Parathyroid adenoma (tissue), 2 donors: ENCODE results near the gene RAPGEF4.
"Not testable (repeated sequence)": the region's sequence is repeated elsewhere in the genome, so short reads cannot be mapped to it uniquely, and the experiment has no call there.

Experiments
- H2AFZ ChIP-seq: fragments of 300-600 bp; sonication (generic); one replicate; pipeline ENCODE4 v1.7.0; 2017; ENCODE audit warnings: antibody characterized with exemption, mild to moderate bottlenecking
- H3K27ac ChIP-seq: fragments of 300-600 bp; sonication (generic); one replicate; pipeline ENCODE4 v1.7.0; 2017
- H3K27me3 ChIP-seq: fragments of 300-600 bp; sonication (generic); one replicate; pipeline ENCODE4 v1.7.0; 2017; ENCODE audit warnings: low read length; ENCODE audit not compliant: control insufficient read depth, insufficient read depth
- H3K36me3 ChIP-seq: fragments of 300-600 bp; sonication (generic); one replicate; pipeline ENCODE4 v1.7.0; 2017; ENCODE audit warnings: low read length; ENCODE audit not compliant: control insufficient read depth, insufficient read depth
- H3K4me1 ChIP-seq: fragments of 300-600 bp; sonication (generic); one replicate; pipeline ENCODE4 v1.7.0; 2017; ENCODE audit warnings: control low read depth
- H3K4me2 ChIP-seq: fragments of 300-600 bp; sonication (generic); one replicate; pipeline ENCODE4 v1.7.0; 2017; ENCODE audit warnings: low read length
- H3K4me3 ChIP-seq: fragments of 300-600 bp; sonication (generic); one replicate; pipeline ENCODE4 v1.7.0; 2017; ENCODE audit warnings: low read depth, low read length
- H3K79me2 ChIP-seq: fragments of 300-600 bp; sonication (generic); one replicate; pipeline ENCODE4 v1.7.0; 2017; ENCODE audit warnings: control low read depth
- H3K9ac ChIP-seq: fragments of 300-600 bp; sonication (generic); one replicate; pipeline ENCODE4 v1.7.0; 2017; ENCODE audit warnings: mild to moderate bottlenecking
- H3K9me3 ChIP-seq: fragments of 300-600 bp; sonication (generic); one replicate; pipeline ENCODE4 v1.7.0; 2017; ENCODE audit warnings: low read length; ENCODE audit not compliant: control insufficient read depth
- TF ChIP-seq, protein P1 (sequence below): fragments of 300-600 bp; sonication (generic); IDR thresholded peaks from one replicate; pipeline ENCODE4 v1.7.0; 2017; ENCODE audit warnings: antibody characterized with exemption, mild to moderate bottlenecking
- donor health status: primary hyperparathyroidism.

The RAPGEF4 gene

GRCh38 chr2:173037245-173038120, 301.8 kb downstream of the RAPGEF4 start:
- no peaks in the 10 kb centered on the region for H3K4me1 ChIP-seq
- H3K27me3 ChIP-seq: no peaks in the 10 kb centered on the region
- H3K9me3 ChIP-seq: no peaks in the 10 kb centered on the region
- H3K79me2 ChIP-seq: no peaks in the 10 kb centered on the region
- H3K4me3 ChIP-seq: no peak overlapping the region
- no peak overlapping the region for H3K27ac ChIP-seq
- no peak overlapping the region for H3K9ac ChIP-seq
- no peaks in the 10 kb centered on the region for H3K36me3 ChIP-seq
- TF ChIP-seq, protein P1, sequence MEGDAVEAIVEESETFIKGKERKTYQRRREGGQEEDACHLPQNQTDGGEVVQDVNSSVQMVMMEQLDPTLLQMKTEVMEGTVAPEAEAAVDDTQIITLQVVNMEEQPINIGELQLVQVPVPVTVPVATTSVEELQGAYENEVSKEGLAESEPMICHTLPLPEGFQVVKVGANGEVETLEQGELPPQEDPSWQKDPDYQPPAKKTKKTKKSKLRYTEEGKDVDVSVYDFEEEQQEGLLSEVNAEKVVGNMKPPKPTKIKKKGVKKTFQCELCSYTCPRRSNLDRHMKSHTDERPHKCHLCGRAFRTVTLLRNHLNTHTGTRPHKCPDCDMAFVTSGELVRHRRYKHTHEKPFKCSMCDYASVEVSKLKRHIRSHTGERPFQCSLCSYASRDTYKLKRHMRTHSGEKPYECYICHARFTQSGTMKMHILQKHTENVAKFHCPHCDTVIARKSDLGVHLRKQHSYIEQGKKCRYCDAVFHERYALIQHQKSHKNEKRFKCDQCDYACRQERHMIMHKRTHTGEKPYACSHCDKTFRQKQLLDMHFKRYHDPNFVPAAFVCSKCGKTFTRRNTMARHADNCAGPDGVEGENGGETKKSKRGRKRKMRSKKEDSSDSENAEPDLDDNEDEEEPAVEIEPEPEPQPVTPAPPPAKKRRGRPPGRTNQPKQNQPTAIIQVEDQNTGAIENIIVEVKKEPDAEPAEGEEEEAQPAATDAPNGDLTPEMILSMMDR: no peak
- H2AFZ ChIP-seq: no peak overlapping the region
- no peak overlapping the region for H3K4me2 ChIP-seq

DNA sequence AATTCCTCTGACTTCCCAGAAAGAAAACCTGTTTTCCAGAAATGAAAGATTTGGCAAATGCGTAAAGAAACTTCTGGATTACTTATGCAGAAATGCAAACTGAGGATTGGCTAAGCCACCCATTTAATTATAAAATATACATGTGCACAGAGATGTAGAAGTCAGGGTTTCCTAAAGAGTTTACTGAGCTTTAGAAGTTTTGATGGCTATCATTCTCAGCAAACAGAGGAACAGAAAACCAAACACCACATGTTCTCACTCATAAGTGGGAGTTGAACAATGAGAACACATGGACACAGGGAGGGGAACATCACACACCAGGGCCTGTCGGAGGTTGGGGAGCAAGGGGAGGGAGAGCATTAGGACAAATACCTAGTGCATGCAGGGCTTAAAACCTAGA, 302.6 kb downstream of the RAPGEF4 start:
- H3K4me3 ChIP-seq, H3K9ac ChIP-seq, H3K9me3 ChIP-seq, H3K27me3 ChIP-seq, H3K4me1 ChIP-seq, H3K4me2 ChIP-seq, H3K27ac ChIP-seq, H3K79me2 ChIP-seq, H3K36me3 ChIP-seq, H2AFZ ChIP-seq: not testable (repeated sequence)

DNA sequence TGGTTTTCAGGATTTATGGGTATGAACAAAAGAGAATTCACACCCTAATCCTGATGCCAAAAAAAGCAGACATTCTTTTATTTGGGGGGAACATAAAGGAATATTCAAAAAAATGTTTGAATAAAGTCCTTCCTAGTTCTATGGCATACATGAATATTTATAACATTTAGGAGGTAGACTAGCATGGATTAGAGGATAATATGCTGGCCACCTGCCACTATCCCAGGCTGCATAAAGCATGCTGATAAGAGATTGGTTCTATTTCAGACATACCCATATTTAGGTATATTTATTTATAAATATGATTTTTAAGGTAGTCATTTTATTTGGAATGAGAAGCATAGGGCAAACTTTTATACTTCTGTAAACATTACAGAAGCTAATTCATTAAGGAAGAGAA, 305.1 kb downstream of the RAPGEF4 start:
- Histone ChIP-seq H3K36me3 (no peaks in the 10 kb centered on the region), H3K4me3 (no peak overlapping the region), H3K4me1 (no peaks in the 10 kb centered on the region), H3K9me3 (no peaks in the 10 kb centered on the region), H3K27me3 (no peaks in the 10 kb centered on the region), H3K27ac (no peak overlapping the region), H3K9ac (no peak overlapping the region), H3K4me2 (no peak overlapping the region), H2AFZ (no peak overlapping the region), H3K79me2 (no peaks in the 10 kb centered on the region)
- TF ChIP-seq, protein P1: no peak

DNA sequence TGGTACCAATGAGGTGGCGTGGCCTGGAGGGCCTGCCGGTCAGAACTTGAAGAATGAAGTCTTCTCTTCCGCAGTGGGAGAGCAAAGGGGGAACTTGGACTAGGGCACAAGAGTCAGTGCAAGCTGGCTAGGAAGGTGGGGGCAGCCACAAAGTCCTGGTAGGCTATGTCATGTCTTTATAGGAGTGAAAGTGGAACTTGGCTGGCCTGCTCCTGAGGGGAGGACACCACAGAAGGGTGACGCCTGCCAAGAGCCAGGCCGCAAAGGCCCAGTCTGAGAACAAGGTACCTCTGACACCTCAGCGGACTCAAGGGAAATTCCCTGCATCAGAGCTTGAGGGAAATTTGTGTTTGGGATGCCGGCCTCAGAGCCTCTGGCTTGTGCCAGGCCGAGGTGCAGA, 307.8 kb downstream of the RAPGEF4 start:
- TF ChIP-seq, protein P1: no peak
- Histone ChIP-seq H3K36me3 (no peaks in the 10 kb centered on the region), H3K9me3 (no peaks in the 10 kb centered on the region), H3K4me3 (no peak overlapping the region), H3K27ac (no peak overlapping the region), H3K4me1 (no peaks in the 10 kb centered on the region), H3K27me3 (no peaks in the 10 kb centered on the region), H3K79me2 (no peaks in the 10 kb centered on the region), H3K9ac (no peak overlapping the region), H3K4me2 (no peak overlapping the region), H2AFZ (no peak overlapping the region)

DNA sequence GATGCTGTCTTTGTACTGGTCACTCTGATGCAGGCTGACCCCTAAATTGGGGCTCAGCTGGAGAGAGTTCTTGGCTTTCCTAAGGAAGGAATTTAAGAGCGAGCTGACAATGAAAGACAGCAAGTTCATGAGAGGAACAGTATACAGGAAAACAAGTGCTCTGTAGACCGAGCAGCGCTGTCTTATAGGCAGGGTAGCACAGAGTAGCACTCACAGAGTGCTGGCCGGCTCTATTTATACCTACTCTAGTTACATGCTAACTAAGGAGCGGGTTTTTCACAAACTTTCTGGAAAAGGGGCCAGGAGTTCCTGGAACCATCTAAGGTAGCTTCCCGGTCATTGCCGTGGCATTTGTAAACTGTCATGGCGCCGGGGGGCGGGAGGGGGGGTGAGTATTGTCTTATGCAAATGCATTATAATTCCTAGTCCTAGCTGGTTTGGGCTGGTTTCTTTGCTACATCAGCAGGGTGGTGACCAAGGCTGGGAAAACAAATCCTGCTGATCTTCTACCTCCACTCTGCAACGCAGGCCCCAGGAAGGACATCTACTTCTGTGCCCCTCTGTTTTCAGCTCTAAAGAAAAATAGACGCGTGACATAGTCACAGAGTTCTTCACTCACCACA, 308.4 kb downstream of the RAPGEF4 start:
- no peaks in the 10 kb centered on the region for H3K36me3 ChIP-seq
- H3K79me2 ChIP-seq: no peaks in the 10 kb centered on the region
- H2AFZ ChIP-seq: no peak overlapping the region
- H3K4me2 ChIP-seq: no peak overlapping the region
- H3K9ac ChIP-seq: no peak overlapping the region
- H3K4me3 ChIP-seq: no peak overlapping the region
- no peaks in the 10 kb centered on the region for H3K27me3 ChIP-seq
- TF ChIP-seq, protein P1: no peak
- no peaks in the 10 kb centered on the region for H3K9me3 ChIP-seq
- H3K4me1 ChIP-seq: no peaks in the 10 kb centered on the region
- no peak overlapping the region for H3K27ac ChIP-seq
